GM12878 (cell line): ENCODE measurements around the gene PTK7. TPM values are rescaled to one million over a fixed set of nuclear protein-coding genes. Genes with fewer than 3 reads are reported as not detected.

ENCODE experiments used
- ATAC-seq: fragments of 200-7000 bp; cut with Tn5 transposase; 3 replicates; pipeline ENCODE4 v1.9.1; 2020; ENCODE audit warnings: mild to moderate bottlenecking, moderate library complexity
- BruUV-seq: library from RNA; stranded (reverse); fragments of 400-500 nt; replicated peaks from 2 replicates; lab custom pipeline; 2021; lab: Mats Ljungman, UMichigan
- CTCF ChIA-PET: fragments of 300-600 bp; sonication (Branson Sonifier 250); formaldehyde crosslinking; extraction: SDS; loops from one replicate; lab custom pipeline; 2021; ENCODE audit warnings: inconsistent platforms; lab: Yijun Ruan, JAX
- POLR2A ChIA-PET: fragments of 350-600 bp; formaldehyde crosslinking; extraction: SDS; loops from one replicate; lab custom pipeline; 2021; ENCODE audit warnings: inconsistent platforms; lab: Charles Lee
- RAD21 ChIA-PET: fragments of 300-600 bp; sonication (Branson Sonifier 250); formaldehyde crosslinking; loops from one replicate; lab custom pipeline; 2023; ENCODE audit warnings: antibody characterized with exemption; ENCODE audit not compliant: unreplicated experiment; lab: Charles Lee
- SMC1A ChIA-PET: fragments of 300-600 bp; sonication (Branson Sonifier 250); formaldehyde crosslinking; loops from one replicate; lab custom pipeline; 2023; ENCODE audit not compliant: unreplicated experiment, uncharacterized antibody; lab: Charles Lee
- DNase-seq: peaks from one replicate; pipeline ENCODE4 v3.0.0-alpha.2; 2011; ENCODE audit warnings: low read depth, low spot score
- FAIRE-seq: peaks from 3 replicates; lab custom pipeline; 2011; peaks lifted over from hg19 to GRCh38; lab: Jason Lieb, UNC
- H2AFZ ChIP-seq: 2 replicates; pipeline ENCODE4 v1.6.0; 2011; ENCODE audit warnings: low read depth, low read length, control low read depth; ENCODE audit not compliant: control insufficient read depth
- H3K27ac ChIP-seq: 2 replicates; pipeline ENCODE4 v1.5.1; 2011; ENCODE audit warnings: control low read depth; ENCODE audit not compliant: control insufficient read depth, insufficient read depth
- H3K27me3 ChIP-seq, 2 experiments: replicated peaks in 1 of 2; 2 replicates each; pipeline versions ENCODE4 v1.6.0 to v1.6.1; 2011; ENCODE audit warnings: low read length in 1 of 2; ENCODE audit not compliant: control insufficient read depth in 2 of 2, insufficient read depth in 2 of 2
- H3K36me3 ChIP-seq, 2 experiments: 2 replicates each; pipeline ENCODE4 v1.5.1; 2011; ENCODE audit warnings: low read length in 1 of 2; ENCODE audit not compliant: control insufficient read depth in 2 of 2, insufficient read depth in 2 of 2
- H3K4me1 ChIP-seq: 2 replicates; pipeline ENCODE4 v1.6.1; 2011; ENCODE audit warnings: mild to moderate bottlenecking, low read length, moderate library complexity, mixed read lengths; ENCODE audit not compliant: control insufficient read depth, insufficient read depth
- H3K4me2 ChIP-seq: 2 replicates; pipeline ENCODE4 v1.6.0; 2011; ENCODE audit warnings: control low read depth; ENCODE audit not compliant: control insufficient read depth, insufficient read depth
- H3K4me3 ChIP-seq: fragments of 200-600 bp; sonication (generic); 2 replicates; pipeline ENCODE4 v1.5.1; 2016
- H3K79me2 ChIP-seq: 2 replicates; pipeline ENCODE4 v1.6.0; 2011; ENCODE audit warnings: low read length; ENCODE audit not compliant: control insufficient read depth, insufficient read depth
- H3K9ac ChIP-seq: 2 replicates; pipeline ENCODE4 v1.8.0; 2011; ENCODE audit warnings: low read length, control low read depth, mixed read lengths; ENCODE audit not compliant: control insufficient read depth, insufficient read depth
- H3K9me3 ChIP-seq: replicated peaks from 3 replicates; pipeline ENCODE4 v1.5.1; 2011; ENCODE audit warnings: mild to moderate bottlenecking, low read length; ENCODE audit not compliant: control insufficient read depth, insufficient read depth
- H4K20me1 ChIP-seq: 2 replicates; pipeline ENCODE4 v1.6.0; 2011; ENCODE audit not compliant: control insufficient read depth, insufficient read depth
- CHD4 ChIP-seq: fragments of 200-600 bp; sonication (generic); IDR thresholded peaks from 2 replicates; pipeline ENCODE4 v1.6.1; 2016; ENCODE audit warnings: mild to moderate bottlenecking
- CREB1 ChIP-seq: IDR thresholded peaks from 2 replicates; pipeline ENCODE4 v1.6.1; 2012; ENCODE audit warnings: low read depth, mild to moderate bottlenecking, inconsistent platforms
- GABPA ChIP-seq: IDR thresholded peaks from 2 replicates; pipeline ENCODE4 v1.6.1; 2014; ENCODE audit warnings: antibody characterized with exemption, low read depth, mild to moderate bottlenecking, inconsistent platforms
- GATAD2B ChIP-seq: fragments of 450-650 bp; conservative IDR thresholded peaks from 2 replicates; pipeline ENCODE4 v1.6.1; 2017; ENCODE audit warnings: low read depth, mild to moderate bottlenecking, moderate library complexity
- KAT2A ChIP-seq: conservative IDR thresholded peaks from 2 replicates; pipeline ENCODE4 v1.6.1; 2011; ENCODE audit warnings: low read depth, low read length; ENCODE audit not compliant: control insufficient read depth
- RELA ChIP-seq: fragments of 450-650 bp; IDR thresholded peaks from 2 replicates; pipeline ENCODE4 v1.8.0; 2014; ENCODE audit warnings: borderline replicate concordance; ENCODE audit not compliant: partially characterized antibody
- SIN3A ChIP-seq: IDR thresholded peaks from 2 replicates; pipeline ENCODE4 v1.6.1; 2012; ENCODE audit warnings: low read depth, low read length, improper control_type of control experiment
- SMAD1 ChIP-seq: fragments of 450-650 bp; IDR thresholded peaks from 2 replicates; pipeline ENCODE4 v1.6.1; 2018; ENCODE audit warnings: mild to moderate bottlenecking, low read depth; ENCODE audit not compliant: partially characterized antibody
- SMC3 ChIP-seq: IDR thresholded peaks from 2 replicates; pipeline ENCODE4 v1.6.1; 2011; ENCODE audit warnings: low read length, improper control_type of control experiment, borderline replicate concordance
- SUZ12 ChIP-seq: fragments of 200-600 bp; sonication (generic); IDR thresholded peaks from one replicate; pipeline ENCODE4 v1.6.1; 2018; ENCODE audit warnings: antibody characterized with exemption, mild to moderate bottlenecking; ENCODE audit not compliant: unreplicated experiment
- TARDBP ChIP-seq: IDR thresholded peaks from 2 replicates; pipeline ENCODE4 v1.6.1; 2016; ENCODE audit warnings: borderline replicate concordance
- ZBTB11 ChIP-seq: fragments of 450-650 bp; formaldehyde crosslinking; IDR thresholded peaks from 2 replicates; pipeline ENCODE4 v1.5.0; 2022; ENCODE audit warnings: mild to moderate bottlenecking, missing genetic modification characterization
- ZNF24 ChIP-seq: fragments of 450-650 bp; IDR thresholded peaks from 2 replicates; pipeline ENCODE4 v1.6.1; 2017; ENCODE audit warnings: antibody characterized with exemption, mild to moderate bottlenecking
- ZNF274 ChIP-seq: IDR thresholded peaks from one replicate; pipeline ENCODE4 v1.8.0; 2011; ENCODE audit not compliant: insufficient read length, insufficient read depth
- WGBS: methylation state at CpG from one replicate; pipeline ENCODE4 v1.1.6; 2016; ENCODE audit warnings: low lambda C conversion rate; ENCODE audit not compliant: insufficient replicate concordance, insufficient coverage; ENCODE audit errors: missing lambda C conversion rate; 5-methylcytosine and 5-hydroxymethylcytosine counted together
- in situ Hi-C: fragments of 300-500 bp; cut with MboI; formaldehyde crosslinking; loops from 9 replicates; pipeline ENCODE4 v1.14.3; 2018; ENCODE audit warnings: mixed read lengths
- intact Hi-C: fragments of 100-400 bp; cut with micrococcal nuclease; formaldehyde crosslinking; loops from one replicate; pipeline ENCODE4 v1.14.2; 2022; ENCODE audit not compliant: unreplicated experiment
- polyA plus RNA-seq, 11 experiments: library from polyadenylated mRNA; depleted of rRNA in 4 of 11; unstranded in 6 of 11; stranded (reverse) in 5 of 11; fragments of >200 nt; fragmentation: Nextera tagmentation in 4 of 11; fragmentation: Illumina TruSeq in 1 of 11; extraction: Ambion mirVana in 4 of 11; extraction: Trizol in 1 of 11; gene quantifications; 1 replicate in 1 of 11; 2 replicates in 10 of 11; pipeline versions ENCODE4 v1.2.1 to v1.2.3, GENCODE V29; 2011 to 2016; ENCODE audit warnings: inconsistent platforms in 2 of 11, missing spikeins in 2 of 11, low read depth in 1 of 11
- total RNA-seq, 4 experiments: library from RNA; depleted of rRNA in 3 of 4; stranded (reverse); fragments of >200 nt in 3 of 4; fragmentation: Illumina TruSeq in 1 of 4; extraction: Trizol in 1 of 4; gene quantifications; 2 replicates each; pipeline versions ENCODE4 v1.2.1 to v1.2.3, GENCODE V29; 2013 to 2021
- TF ChIP-seq, protein P1 (sequence below): IDR thresholded peaks from 2 replicates; pipeline ENCODE4 v1.6.1; 2011; ENCODE audit warnings: low read depth, mild to moderate bottlenecking, low read length, moderate library complexity, borderline replicate concordance; ENCODE audit errors: extremely low read depth
- TF ChIP-seq, protein P2 (sequence below): fragments of 150-350 bp; IDR thresholded peaks from 2 replicates; pipeline ENCODE4 v1.6.1; 2016; ENCODE audit warnings: low read depth, low read length

The PTK7 gene
- total and polyA plus RNA-seq, 10 of the 15 experiments (the other 5 are each of a cell fraction or from before 2014, with no cell fraction given), result 0.18 to 14.4 (median 3.3) TPM; not detected in 1

- no peak for FAIRE-seq
- no peaks in the 10 kb centered on the region for H3K9me3 ChIP-seq
- in situ Hi-C loops, result no loop called here
- intact Hi-C loops, result no loop called here
- H3K4me3 ChIP-seq, result peak overlapping the region; percentile 91
- H3K36me3 ChIP-seq, result peaks cover 9 to 23% of the 10 kb centered on the region in 2 experiments
- H3K79me2 ChIP-seq, result peaks cover 21% of the 10 kb centered on the region
- no TSS peak for BruUV-seq
- ATAC-seq, result no peak
- H3K27ac ChIP-seq, result peak overlapping the region; percentile 93
- ChIA-PET CTCF (no interaction called here), RAD21 (no interaction called here), SMC1A (interaction anchor here (0.6 to 1.3 kb wide), 3 partner anchors 46 to 122 kb away, joined by 3 to 4 read pairs (median 3); no protein-coding TSS in a partner anchor), POLR2A (no interaction called here)
- H4K20me1 ChIP-seq, result no peaks in the 10 kb centered on the region
- peak overlapping the region; percentile 98; the same call in 1 of the 2 replicates for H3K9ac ChIP-seq
- peaks cover 14% of the 10 kb centered on the region for H3K4me1 ChIP-seq
- H3K4me2 ChIP-seq, result peak overlapping the region; percentile 93
- H2AFZ ChIP-seq, result no peak overlapping the region
- no peak for DNase-seq
- no peaks in the 10 kb centered on the region for H3K27me3 ChIP-seq
- 94% methylated on average over 19 of the region's 19 CpGs for WGBS
- no peak for TF ChIP-seq SIN3A
- no peak for TF ChIP-seq ZNF24
- TF ChIP-seq ZBTB11 (CRISPR knock-in tag), result no peak
- no peak for TF ChIP-seq RELA
- no peak for TF ChIP-seq GABPA
- TF ChIP-seq, protein P1, sequence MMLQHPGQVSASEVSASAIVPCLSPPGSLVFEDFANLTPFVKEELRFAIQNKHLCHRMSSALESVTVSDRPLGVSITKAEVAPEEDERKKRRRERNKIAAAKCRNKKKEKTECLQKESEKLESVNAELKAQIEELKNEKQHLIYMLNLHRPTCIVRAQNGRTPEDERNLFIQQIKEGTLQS, result no peak
- no peak for TF ChIP-seq TARDBP
- TF ChIP-seq SMAD1, result no peak
- TF ChIP-seq SMC3, result no peak
- TF ChIP-seq CREB1, result no peak
- TF ChIP-seq SUZ12, result no peak
- TF ChIP-seq GATAD2B, result no peak
- TF ChIP-seq KAT2A, result no peak
- TF ChIP-seq, protein P2, sequence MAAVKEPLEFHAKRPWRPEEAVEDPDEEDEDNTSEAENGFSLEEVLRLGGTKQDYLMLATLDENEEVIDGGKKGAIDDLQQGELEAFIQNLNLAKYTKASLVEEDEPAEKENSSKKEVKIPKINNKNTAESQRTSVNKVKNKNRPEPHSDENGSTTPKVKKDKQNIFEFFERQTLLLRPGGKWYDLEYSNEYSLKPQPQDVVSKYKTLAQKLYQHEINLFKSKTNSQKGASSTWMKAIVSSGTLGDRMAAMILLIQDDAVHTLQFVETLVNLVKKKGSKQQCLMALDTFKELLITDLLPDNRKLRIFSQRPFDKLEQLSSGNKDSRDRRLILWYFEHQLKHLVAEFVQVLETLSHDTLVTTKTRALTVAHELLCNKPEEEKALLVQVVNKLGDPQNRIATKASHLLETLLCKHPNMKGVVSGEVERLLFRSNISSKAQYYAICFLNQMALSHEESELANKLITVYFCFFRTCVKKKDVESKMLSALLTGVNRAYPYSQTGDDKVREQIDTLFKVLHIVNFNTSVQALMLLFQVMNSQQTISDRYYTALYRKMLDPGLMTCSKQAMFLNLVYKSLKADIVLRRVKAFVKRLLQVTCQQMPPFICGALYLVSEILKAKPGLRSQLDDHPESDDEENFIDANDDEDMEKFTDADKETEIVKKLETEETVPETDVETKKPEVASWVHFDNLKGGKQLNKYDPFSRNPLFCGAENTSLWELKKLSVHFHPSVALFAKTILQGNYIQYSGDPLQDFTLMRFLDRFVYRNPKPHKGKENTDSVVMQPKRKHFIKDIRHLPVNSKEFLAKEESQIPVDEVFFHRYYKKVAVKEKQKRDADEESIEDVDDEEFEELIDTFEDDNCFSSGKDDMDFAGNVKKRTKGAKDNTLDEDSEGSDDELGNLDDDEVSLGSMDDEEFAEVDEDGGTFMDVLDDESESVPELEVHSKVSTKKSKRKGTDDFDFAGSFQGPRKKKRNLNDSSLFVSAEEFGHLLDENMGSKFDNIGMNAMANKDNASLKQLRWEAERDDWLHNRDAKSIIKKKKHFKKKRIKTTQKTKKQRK, result no peak
- no peak for TF ChIP-seq ZNF274
- TF ChIP-seq CHD4, result no peak
These were observed 23.8 kb upstream of the PTK7 start for GRCh38 chr6:43052225-43052841.
